Neural cell (in vitro differentiated cells): ENCODE measurements around the gene MEGF11.

Source experiments
- CTCF ChIP-seq: fragments of 450-650 bp; IDR thresholded peaks from 2 replicates; pipeline ENCODE4 v1.5.1; 2014; ENCODE audit warnings: antibody characterized with exemption, mild to moderate bottlenecking, moderate library complexity; ENCODE audit not compliant: poor library complexity, severe bottlenecking
- EP300 ChIP-seq: fragments of 450-650 bp; conservative IDR thresholded peaks from 2 replicates; pipeline ENCODE4 v1.6.1; 2014; ENCODE audit warnings: antibody characterized with exemption, mild to moderate bottlenecking, moderate library complexity; ENCODE audit not compliant: poor library complexity, severe bottlenecking
- EZH2 ChIP-seq: fragments of 200-600, 300-800 bp; shearing (Covaris generic), sonication (generic); IDR thresholded peaks from 2 replicates; pipeline ENCODE4 v1.6.1; 2014; ENCODE audit warnings: antibody characterized with exemption, low read length, borderline replicate concordance, mild to moderate bottlenecking; ENCODE audit not compliant: insufficient read depth, poor library complexity, severe bottlenecking
- TAF1 ChIP-seq: IDR thresholded peaks from 2 replicates; pipeline ENCODE4 v1.6.1; 2012; ENCODE audit warnings: low read depth

GRCh38 chr15:65914386-65914785, 339.2 kb downstream of the MEGF11 start:
- no peak for TF ChIP-seq EZH2
- TF ChIP-seq CTCF: no peak
- TF ChIP-seq EP300: no peak
- TF ChIP-seq TAF1: no peak
